NCI-H446 (cell line): Measurements from ENCODE around the gene CHST15.

Experiments
- DNase-seq, 2 experiments: peaks; one replicate each; lab custom pipeline; 2025; lab: John Stamatoyannopoulos, UW

The CHST15 gene, protein sequence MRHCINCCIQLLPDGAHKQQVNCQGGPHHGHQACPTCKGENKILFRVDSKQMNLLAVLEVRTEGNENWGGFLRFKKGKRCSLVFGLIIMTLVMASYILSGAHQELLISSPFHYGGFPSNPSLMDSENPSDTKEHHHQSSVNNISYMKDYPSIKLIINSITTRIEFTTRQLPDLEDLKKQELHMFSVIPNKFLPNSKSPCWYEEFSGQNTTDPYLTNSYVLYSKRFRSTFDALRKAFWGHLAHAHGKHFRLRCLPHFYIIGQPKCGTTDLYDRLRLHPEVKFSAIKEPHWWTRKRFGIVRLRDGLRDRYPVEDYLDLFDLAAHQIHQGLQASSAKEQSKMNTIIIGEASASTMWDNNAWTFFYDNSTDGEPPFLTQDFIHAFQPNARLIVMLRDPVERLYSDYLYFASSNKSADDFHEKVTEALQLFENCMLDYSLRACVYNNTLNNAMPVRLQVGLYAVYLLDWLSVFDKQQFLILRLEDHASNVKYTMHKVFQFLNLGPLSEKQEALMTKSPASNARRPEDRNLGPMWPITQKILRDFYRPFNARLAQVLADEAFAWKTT

DNA sequence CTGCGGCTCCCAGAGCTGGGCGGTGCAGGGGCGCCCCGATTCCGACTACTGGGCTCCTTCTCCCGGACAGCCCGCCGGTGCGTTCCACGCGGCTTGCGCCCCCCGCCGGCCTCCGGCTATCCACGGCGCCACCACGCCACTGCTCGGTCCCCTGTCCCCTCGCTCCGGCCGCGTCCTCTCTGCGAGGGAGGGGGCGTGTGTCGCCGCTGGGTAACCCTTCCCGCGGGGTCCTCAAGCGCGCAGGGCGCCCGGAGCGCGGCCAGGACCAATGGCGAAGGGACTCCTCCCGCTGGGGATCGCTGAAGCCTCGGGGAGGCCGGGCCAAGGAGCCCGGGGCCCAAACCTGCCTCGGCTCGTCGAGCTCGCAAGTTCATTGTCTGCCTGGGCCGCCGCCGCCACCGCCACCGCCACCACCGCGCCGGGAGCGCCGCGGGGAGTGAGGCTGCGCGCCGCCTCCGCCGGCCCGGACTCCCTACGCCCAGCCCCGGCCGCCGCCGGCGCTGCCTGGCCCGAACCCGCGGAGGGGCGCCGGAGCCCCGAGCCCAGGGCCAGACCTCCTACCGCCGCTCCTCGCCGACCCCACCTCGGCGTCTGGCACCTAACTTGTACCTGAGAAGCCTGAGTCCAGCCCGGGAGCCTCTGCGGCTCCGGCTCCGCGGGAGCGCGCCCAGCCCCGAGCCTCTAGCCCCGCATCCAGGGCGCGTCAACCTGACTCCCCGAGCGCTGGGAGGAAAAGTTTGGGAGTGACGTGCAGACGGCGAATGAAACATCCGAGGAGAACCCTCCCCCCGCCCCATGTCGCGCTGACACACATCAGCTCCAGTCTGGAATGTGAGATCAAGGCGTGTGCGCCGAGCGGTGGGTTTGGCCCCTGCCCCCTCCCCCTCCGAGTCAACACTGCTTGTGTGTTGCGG is at the start of gene CHST15:
Gene CHST15, minus strand, starts transcription at position 739 of the 914 bp plus-strand sequence. CDS start 47,386 bp downstream, outside the sequence.
- DNase-seq, result no peak

DNA sequence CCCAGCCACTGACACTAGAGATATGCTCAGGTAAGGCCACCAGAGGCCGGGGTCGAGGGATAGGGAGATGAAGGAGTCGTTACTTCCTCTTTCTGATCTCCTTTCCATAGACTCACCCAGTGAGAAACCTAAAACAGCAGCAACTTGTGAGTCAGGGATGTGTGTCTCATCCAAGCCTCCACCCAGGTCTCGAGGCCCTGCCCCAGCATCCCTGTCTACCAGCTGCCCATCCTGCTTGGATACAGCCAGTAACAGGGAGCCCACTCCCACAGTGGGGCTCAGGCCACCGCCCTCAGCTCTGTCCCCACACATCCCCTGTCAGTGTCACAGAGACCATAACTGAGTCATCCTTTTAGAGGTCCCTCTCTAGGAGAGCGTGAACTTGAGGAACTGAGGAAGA is 49.6 kb upstream of the CHST15 start:
- no peak for DNase-seq

DNA sequence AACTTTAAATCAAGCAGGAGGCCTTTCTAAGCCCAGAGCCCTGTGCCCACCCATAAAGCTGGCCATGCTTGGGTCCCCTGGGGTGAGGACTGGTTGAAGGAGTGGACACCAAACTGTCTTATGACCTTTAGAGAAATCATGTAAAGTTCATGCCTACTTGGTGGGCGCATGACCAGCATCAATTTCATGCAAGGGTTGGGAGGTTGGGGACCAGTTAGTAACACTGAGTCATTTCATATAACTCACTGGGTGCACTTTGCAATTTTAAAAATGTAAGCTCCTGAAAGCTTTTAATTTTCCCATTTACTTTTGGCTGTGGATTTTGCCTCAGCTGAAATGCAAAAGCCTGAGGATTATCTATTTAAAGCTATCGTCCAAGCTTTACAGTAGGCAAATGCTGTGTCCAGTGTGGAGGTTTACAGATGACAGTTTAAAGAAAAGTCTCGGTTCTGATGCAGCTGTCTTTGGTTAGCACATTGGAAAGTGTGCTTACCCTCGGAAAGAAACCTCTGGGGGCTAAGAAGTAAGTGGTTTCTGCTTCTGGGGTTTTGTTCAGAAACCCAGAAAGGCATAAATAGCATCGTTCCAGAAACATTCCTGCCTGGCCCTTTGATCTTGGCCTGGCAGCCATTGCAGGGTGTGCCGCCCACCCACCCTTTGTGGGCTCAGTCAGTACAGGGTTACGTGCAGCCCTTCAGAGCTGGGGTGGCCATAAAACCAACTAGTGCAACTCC is 48.8 kb upstream of the CHST15 start:
- no peak for DNase-seq

DNA sequence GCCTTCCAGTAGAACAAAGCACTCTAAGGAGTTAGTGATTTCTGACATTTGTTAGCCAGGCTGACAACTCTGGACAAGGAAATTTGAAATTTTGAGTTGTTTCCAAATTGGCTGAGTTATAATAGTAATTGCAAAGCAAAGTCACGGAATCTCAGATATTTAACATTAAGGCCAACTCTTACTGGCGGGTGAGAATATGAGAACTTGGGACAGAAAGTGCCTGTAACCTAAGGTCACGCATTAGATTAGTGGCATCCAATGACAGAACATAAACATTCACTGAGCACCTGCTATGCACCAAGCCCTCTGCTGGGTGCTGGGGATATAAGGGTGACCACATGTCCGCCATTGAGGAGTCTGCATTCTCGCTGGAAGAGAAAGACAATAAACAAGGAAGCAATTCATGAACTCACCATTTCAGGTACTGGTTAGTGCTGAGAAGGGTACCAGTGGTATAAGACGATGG is 45.5 kb upstream of the CHST15 start:
- no peak for DNase-seq

DNA sequence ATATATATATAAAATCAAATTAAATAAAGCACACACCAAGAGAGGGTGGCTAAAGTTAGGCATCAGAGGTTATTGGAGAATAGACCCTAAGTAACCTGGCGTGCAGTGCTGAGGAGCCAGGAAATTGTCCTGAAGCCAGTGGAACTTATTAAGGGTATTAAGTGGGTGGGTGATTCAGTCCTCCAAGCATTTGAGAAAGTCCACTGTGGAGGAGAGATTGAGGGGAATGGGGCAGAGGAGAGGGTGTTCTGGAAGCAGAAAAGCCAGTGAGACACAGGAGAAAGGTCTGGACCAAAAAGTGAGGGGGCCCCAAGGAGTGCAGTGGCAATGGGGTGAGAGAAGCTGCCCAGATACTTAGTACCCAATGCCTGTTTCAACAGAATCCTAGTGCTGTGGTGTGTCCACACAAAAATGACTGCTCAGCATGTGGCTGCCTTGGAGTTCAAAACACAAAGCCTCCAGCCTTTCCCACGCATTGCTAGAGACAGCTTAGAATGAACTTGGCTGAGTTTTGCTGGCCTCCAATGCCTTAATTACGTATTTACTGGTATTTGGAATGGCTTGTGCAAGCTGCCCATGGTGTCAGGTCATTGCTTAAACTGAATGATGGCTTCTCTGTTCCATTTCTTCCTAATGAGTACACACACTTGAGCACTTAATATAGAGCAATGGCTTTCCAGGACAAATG is 44.9 kb upstream of the CHST15 start:
- DNase-seq, result no peak

DNA sequence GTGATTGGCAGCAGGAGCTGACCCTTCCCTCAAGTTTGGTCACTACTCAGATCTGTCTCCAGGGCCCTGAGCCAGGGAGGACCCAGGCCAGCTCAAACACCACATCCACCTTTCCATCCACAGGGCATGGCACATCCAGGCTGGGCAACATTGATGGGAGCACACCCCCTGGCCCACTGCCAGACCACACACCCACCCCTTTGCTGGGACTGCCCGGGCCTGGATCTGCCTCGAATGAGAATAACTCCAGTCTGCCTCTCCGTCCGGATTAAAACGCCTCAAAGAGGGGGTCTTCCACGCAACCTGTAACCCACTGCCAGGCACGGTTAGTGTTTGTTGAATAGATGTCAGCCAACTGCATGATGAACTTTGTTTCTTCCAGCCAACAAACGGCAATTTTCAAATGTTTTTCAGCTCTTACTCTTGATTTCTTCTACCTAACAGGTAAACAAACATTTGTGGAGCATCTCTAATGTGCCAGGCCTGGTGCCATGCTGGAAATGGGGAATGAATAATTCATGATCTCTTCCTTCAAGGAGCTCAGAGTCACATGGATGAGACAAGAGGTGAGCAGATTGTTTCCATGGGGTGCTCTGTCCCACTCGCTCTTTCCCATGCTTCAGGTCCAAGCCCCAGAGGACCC is 41.0 kb upstream of the CHST15 start:
- no peak for DNase-seq

DNA sequence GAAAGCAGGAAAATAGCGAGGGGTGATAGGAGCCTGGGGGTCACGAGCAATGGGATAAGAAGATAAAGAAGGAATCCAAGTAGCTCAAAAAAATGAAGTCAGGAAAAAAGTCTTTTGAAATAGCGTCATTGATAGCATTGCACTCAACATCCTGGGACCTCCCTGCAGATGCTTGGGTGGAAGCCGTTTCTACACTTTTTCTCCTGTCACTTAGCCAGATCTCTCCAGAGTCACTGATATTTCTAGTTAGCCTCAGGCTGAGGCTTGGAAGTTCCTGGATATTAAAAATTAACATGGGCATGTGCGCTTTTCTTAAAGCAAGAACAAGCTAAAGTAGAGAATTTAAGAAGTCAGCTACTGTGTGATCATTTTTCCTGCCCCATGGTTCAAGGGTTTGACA is 39.5 kb upstream of the CHST15 start:
- DNase-seq, result no peak

DNA sequence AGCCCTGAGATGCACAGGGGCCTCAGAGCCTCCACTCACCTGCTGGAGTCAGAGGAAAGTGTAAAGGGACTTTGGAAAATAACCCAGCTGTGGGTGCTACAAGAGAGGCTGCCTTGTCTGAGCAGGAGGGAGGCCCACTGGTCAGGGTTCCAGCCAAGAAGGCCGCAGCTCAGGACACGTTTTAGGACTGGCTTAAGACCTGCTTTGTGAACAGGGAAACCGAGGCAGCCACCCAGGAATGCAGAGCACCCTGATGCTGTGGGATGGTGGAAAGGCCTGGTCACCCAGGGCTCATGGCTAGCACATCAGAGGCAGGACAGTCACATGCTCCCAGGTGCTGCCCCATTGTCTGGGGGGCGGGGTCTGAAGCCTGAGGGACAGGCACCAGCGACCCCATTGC is 38.9 kb upstream of the CHST15 start:
- DNase-seq, result no peak

DNA sequence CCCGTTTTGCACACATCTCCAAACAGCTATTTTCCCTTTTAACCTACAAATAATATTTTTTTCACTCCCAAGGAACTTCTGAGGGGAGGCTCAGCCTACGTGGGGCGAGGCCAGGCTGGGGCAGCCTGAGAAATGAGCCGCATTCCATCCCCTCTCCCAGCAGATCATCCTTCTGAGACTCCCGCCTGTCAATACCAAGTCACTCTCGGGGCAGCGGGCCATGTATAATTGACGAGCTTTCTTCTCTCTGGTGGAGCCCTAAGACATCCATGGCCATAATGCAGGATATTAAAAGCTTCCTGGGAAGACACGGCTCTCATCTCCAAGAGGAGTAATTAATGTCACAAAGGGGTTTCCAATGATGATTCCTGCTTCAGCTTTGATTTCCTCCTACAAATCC is 37.8 kb upstream of the CHST15 start:
- DNase-seq, result no peak

DNA sequence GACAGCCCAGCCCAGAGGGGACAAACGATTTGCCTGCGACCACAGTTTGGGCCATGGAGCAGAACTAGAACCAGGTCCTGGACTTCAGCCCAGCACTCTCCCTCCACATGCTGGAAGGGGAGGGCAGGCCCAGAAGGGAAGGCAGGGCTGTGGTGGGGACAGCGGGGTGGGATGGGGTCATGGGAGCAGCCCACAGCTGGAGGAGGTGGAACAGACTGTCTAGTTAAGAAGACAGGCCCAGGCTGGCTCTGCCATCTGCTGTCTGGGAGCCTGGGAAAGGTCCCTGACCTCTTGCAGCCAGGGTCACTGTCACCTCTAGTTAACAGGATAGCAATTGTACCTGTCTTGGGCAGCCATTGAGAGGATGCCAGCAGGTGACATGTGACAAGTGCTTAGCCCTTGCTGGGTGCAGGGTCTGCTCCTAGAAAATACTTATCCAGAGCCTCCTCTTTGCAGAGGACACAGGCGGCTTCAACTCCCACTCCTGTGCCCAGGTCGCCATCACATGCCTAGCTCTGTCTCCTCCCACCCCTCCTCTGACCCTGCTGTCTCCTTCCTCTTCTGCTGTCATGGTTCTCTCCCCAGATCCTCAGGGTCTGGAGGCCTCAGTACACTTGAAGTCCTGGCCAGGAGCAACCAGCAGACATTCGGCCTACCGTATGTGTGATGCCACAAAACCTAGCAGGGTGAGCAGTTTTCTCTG is 37.0 kb upstream of the CHST15 start:
- no peak for DNase-seq

DNA sequence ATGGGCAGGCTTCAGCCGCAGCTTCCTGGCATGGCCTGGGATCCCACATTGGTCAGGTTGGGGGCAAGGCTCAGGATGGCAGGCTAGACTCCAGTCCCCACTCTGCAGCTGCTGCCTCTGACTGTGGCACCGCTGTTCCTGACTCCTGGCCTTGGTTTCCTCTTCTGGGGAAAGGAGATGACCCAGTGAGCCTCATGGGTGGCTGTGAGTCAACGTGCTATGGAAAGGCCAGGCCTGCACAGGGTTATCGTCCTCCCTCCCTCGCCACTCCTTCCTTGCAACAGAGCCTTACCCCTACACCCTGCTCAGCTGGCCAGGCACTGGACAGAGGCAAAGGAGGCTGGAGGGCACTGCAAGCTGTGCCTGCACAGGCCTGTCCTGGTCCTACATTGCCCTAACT is 36.1 kb upstream of the CHST15 start:
- no peak for DNase-seq

DNA sequence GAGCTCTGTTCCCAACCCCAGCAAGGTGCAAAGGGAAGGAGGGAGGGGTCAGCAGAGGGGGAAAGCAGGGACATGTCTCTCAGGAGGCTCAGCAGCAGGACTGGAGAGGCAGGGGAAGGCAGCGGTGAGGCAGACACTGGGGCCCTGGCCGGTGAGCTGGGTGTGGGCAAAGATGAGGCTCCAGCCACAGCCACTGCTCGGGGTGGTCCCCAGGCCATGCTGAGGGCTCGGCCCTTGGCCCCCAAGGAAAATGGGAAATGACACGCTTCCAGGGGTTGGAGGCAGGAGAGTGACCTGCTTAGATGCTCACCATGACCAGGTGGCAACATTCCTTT is 35.4 kb upstream of the CHST15 start:
- DNase-seq, result no peak

DNA sequence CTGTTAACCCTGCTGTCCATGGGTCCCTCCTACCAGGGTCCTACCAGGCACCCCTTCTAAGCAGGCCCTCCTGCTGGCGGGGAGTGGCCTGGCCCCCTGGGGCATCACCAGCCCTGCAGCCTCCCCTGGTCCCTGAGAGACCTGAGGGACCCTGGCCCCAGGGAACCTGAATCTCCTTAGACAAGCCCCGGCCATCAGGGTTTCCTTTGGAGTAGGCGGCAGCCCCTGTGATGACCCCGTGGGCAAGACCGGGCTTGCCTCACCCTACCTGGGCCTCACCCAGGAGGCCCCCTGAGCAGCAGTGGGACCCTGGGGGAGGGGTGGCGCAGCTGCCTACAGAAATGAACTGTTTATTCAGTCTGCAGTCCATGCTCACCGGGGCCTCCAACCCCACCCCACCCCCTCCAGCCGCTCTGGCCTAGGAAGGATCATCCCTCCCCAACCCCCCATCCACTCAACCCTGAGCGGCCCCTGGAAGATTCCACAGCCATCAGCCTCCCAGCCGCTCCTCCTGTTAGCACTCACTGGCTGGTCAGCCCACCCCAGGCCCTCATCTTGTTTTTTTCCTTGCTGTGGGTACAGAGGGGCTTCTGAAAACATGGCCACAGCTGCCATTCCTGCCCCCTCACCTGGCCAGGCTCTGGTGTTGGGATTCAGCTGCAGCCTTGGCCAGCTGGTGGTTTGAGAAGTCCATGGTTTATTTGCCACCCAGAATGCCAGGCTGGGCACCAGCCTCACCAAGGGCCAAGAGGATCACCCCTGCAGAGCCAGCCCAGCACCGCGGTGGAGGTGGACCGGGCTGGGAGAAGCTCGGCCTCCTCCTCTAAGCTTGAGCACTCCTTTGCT is 34.8 kb upstream of the CHST15 start:
- DNase-seq, result no peak

DNA sequence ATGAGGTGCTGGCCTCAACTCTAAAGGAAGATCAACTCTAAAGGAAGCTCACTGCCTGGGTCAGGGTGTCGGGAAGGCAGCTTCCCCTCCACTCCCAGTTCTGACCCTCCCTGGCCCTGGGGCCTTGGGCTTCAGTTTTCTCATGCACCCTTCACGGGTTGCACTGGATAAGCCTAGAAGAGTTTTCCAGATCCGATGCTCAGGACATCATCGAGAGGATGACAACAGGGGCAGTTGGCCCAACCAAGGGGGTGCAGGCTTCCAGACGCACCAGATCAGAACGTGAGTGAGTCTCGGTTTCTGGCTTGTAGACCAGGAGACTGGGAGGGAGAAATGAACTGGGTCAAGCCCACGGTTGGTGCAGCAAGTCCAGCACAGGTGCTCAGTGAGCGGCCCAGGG is 34.2 kb upstream of the CHST15 start:
- DNase-seq, result no peak

DNA sequence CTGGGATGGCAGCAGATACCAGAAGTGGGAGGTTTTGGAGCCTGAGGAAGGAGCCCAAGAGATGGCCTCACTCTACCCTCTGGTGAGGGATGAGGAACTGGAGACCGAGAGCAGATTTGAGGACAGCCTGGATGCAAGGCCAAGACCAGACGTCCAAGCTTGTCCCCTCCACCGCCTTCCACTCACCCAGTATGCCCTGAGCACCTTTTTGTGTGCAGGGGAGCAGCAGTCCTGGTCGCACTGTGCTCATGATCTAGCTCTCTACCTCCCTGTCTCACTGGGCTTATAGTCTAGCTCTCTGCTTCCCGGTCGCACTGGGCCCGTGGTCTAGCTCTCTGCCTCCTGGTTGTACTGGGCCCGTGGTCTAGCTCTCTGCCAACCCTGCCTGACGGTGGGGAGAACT is 33.6 kb upstream of the CHST15 start:
- DNase-seq, result no peak

DNA sequence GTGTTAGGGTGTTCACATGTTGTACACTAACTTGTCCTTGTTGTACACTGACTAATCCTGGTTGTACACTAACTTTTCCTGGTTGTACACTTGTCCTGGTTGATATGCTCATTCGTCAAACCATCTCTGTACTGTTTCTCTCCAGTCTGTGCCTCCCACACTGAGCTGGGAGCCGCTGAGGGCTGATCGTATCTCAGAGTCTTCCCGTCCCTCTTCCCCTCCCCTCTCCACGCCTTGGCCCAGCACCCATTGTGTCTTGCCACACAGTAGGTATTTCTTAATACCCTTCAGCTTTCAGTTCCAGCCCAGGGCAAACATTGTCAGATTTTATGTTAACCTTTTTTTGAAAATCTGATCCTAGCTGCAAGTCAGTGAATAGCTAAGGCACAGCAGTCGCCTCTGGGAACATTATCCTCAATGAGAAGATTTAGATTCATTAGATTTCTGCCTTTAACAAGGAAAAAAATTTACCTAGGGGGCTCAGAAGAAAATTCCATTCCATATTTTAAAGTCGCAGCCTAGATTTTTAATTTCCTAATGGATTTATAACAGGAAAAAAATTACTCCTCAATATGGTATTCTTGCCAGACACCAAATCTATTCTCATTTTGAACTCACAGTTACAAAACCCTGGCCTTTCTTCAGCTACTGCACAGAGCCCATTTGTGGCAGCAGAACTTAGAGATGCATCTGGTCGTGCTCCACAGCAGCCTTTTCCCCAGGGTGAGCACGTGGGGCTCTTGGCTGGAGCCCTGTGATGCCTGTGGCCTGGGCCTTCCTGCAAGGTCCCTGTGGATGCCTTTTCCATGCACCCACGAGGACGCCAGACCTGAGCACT is 33.0 kb upstream of the CHST15 start:
- DNase-seq, result no peak

DNA sequence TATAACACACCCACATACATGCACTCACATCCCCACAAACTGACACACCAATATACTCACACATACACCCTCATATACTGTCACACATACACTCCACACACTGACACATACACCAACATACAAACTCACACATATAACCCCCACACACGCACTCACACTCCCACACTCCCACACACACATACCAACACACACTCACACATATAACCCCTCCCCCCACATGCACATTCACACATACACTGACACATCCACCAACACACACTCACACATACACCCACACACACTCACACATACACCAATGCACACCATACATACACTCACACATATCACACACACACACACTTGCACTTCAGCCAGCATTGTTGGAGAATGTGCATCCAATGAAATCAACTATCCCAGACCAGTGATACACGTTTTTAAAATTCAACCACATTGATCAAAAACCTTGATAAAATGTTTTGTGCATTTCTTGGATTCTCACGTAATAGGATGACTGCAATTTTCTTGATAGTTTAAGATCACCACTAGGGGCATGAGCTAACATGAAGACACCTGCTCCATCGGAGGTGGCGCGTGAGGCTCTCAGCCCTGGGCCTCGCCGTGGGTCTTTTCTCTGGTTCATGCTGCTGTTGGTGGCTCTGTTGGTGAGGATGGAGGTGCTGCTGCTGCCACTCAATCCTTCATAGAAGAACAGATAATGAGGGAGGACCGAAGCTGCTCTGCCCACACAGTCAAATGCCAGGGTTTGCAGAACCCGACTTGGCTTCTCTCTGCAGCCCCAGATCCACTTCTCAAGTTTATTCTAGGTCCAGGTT is 32.1 kb upstream of the CHST15 start:
- no peak for DNase-seq

DNA sequence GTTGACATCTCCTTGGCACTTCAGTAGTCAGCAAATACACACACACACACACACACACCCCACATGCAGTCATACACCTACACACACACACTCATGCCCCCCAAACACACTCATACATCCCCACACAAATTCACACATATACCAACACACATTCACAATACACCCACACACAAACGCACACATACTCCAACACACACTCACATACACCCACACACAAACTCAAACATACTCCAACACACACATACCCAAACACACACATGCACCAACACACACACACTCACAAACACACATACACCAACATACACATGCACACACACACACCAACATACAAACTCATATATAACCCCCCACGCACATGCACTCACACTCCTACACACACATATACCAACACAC is 31.4 kb upstream of the CHST15 start:
- no peak for DNase-seq
